ENCODE data around the gene LIPC. TPM values are rescaled to one million over a fixed set of nuclear protein-coding genes. Genes with fewer than 3 reads are reported as not detected.

Gene LIPC
- total and polyA plus RNA-seq, 2 donors (not counting 3 experiments of a cell fraction or from before 2014, with no cell fraction given): not detected

GRCh38 chr15:58526647-58527192 is 94.9 kb downstream of the LIPC start:
- Histone ChIP-seq H3K9me3 (replicated peaks; ENCODE audit: control insufficient read depth, insufficient read depth, low read length) (no peaks in the 10 kb centered on the region), H3K36me3 (ENCODE audit: control insufficient read depth in 2 of 2, extremely low read depth in 1 of 2, insufficient read depth in 2 of 2, low read length in 2 of 2) (no peaks in the 10 kb centered on the region), H3K79me2 (ENCODE audit: control insufficient read depth, insufficient read depth, low read length) (no peaks in the 10 kb centered on the region), H3K4me1 (ENCODE audit: control insufficient read depth, extremely low read depth, insufficient read depth, low read length) (peaks cover 3% of the 10 kb centered on the region), H2AFZ (ENCODE audit: low read depth, low read length) (no peak overlapping the region), H3K9me1 (replicated peaks; ENCODE audit: control insufficient read depth, extremely low read depth, insufficient read depth, low read length) (no peaks in the 10 kb centered on the region), H3K27ac (ENCODE audit: insufficient read depth, low read depth, low read length) (no peak overlapping the region), H3K4me2 (ENCODE audit: insufficient read depth, low read length) (no peak overlapping the region), H3K27me3 (ENCODE audit: control insufficient read depth in 2 of 2, insufficient read depth in 2 of 2, low read length in 2 of 2) (no peaks in the 10 kb centered on the region), H3K9ac (replicated peaks; ENCODE audit: extremely low read depth, insufficient read depth, low read length) (no peak overlapping the region), H4K20me1 (replicated peaks; ENCODE audit: control insufficient read depth, extremely low read depth, insufficient read depth, low read length) (no peaks in the 10 kb centered on the region), H3K4me3 (replicated peaks in 1 of 3; ENCODE audit: insufficient read depth in 1 of 3, low read depth in 1 of 3, low read length in 3 of 3) (no peak overlapping the region)
- intact Hi-C loops (cut with micrococcal nuclease) (no loop called here), dilution Hi-C loops (cut with MboI; ENCODE audit: extremely low pct_ligation_motif_present, low sequenced_read_pairs) (no loop called here)
- no TSS peak for BruUV-seq (replicated peaks)
- ChIA-PET POLR2A (no interaction called here), CTCF (no interaction called here)
- no peak for DNase-seq (ENCODE audit: low read depth, low spot score)
- TF ChIP-seq FOS (IDR thresholded peaks at IDR 0.05; ENCODE audit: borderline replicate concordance, insufficient read depth, low read length): no peak
- no peak for TF ChIP-seq JUN (IDR thresholded peaks at IDR 0.05; ENCODE audit: borderline replicate concordance, insufficient read depth, insufficient read length, low read depth)
- TF ChIP-seq POLR2A (IDR thresholded peaks at IDR 0.05; ENCODE audit: low read depth, low read length): no peak
- no peak for TF ChIP-seq CTCF (IDR thresholded peaks at IDR 0.05; ENCODE audit: extremely low read depth in 1 of 2, insufficient read depth in 1 of 2, low read depth in 1 of 2, low read length in 2 of 2)
- no peak for TF ChIP-seq EZH2 (IDR thresholded peaks at IDR 0.05; ENCODE audit: borderline replicate concordance, low read depth, low read length, severe bottlenecking)
- TF ChIP-seq GATA2 (IDR thresholded peaks at IDR 0.05; ENCODE audit: insufficient read depth, insufficient read length, low read depth, low read length): no peak
- TF ChIP-seq MYC (IDR thresholded peaks at IDR 0.05; ENCODE audit: low read depth, low read length): no peak
- TF ChIP-seq MAX (IDR thresholded peaks at IDR 0.05; ENCODE audit: insufficient read depth, insufficient read length): no peak
- no peak for TF ChIP-seq POLR2AphosphoS5 (IDR thresholded peaks at IDR 0.05; ENCODE audit: insufficient read depth, low read depth, low read length)
- FAIRE-seq: no peak

Measured in endothelial cell of umbilical vein (primary cell).